ENCODE data around the gene SUDS3.

SUDS3 gene

GRCh38 chr12:118368821-118369220 lies 7.5 kb upstream of the SUDS3 start:
- peaks cover 0 to 8% of the 10 kb centered on the region in 2 donors for H3K4me1 ChIP-seq (ENCODE audit: control insufficient read depth in 2 of 2, insufficient read depth in 1 of 2, low read depth in 1 of 2, low read length in 2 of 2)
- H3K4me3 ChIP-seq (ENCODE audit: low read length in 2 of 2) = no peak overlapping the region
- no CpG with 5 or more reads among the region's 4 CpGs for WGBS, 2 donors (ENCODE audit: extremely low coverage in 2 of 2, insufficient read length in 2 of 2, insufficient replicate concordance in 1 of 2)
- H2AFZ ChIP-seq (ENCODE audit: low read length) = no peak overlapping the region
- no peak overlapping the region for H2AK5ac ChIP-seq (ENCODE audit: low read depth, low read length)
- no peaks in the 10 kb centered on the region for H3K9me3 ChIP-seq (replicated peaks in 1 of 2; ENCODE audit: control insufficient read depth in 2 of 2, insufficient read depth in 1 of 2, low read depth in 1 of 2, low read length in 2 of 2)
- no peak overlapping the region for H3K9ac ChIP-seq (ENCODE audit: low read depth, low read length, poor library complexity)
- H3K14ac ChIP-seq (ENCODE audit: low read length) = no peak overlapping the region
- no peak overlapping the region for H3K27ac ChIP-seq (replicated peaks; ENCODE audit: low read length)
- DNase-seq (ENCODE audit: low spot score) = no peak
- no peak overlapping the region for H4K8ac ChIP-seq (ENCODE audit: low read depth, low read length)
- no peak overlapping the region for H3K18ac ChIP-seq (ENCODE audit: low read length)
- H2BK120ac ChIP-seq (ENCODE audit: low read depth, low read length) = no peak overlapping the region
- H3K23ac ChIP-seq (ENCODE audit: low read depth, low read length, poor library complexity) = no peak overlapping the region
- H3K4me2 ChIP-seq (ENCODE audit: insufficient read depth, low read length, poor library complexity, severe bottlenecking) = no peak overlapping the region
- no peak overlapping the region for H2BK15ac ChIP-seq (ENCODE audit: low read length)
- H2BK12ac ChIP-seq (ENCODE audit: low read length) = no peak overlapping the region
- no peaks in the 10 kb centered on the region for H3K36me3 ChIP-seq (replicated peaks in 1 of 2; ENCODE audit: control insufficient read depth in 2 of 2, insufficient read depth in 2 of 2, low read length in 2 of 2)
- H4K91ac ChIP-seq (ENCODE audit: low read depth, low read length, poor library complexity) = no peak overlapping the region
- H3K27me3 ChIP-seq (ENCODE audit: control insufficient read depth in 3 of 3, insufficient read depth in 3 of 3, low read depth in 1 of 3, low read length in 3 of 3) = peaks cover 8 to 28% (median 19%) of the 10 kb centered on the region in 3 experiments
- no peaks in the 10 kb centered on the region for H3K79me1 ChIP-seq (ENCODE audit: low read depth, low read length)
- no peak overlapping the region for H2BK5ac ChIP-seq (ENCODE audit: low read length)
- no peak overlapping the region for H3K4ac ChIP-seq (ENCODE audit: low read length)

GRCh38 chr12:118370601-118371000 lies 5.8 kb upstream of the SUDS3 start:
- Histone ChIP-seq H3K9me3 (replicated peaks in 1 of 2; ENCODE audit: control insufficient read depth in 2 of 2, insufficient read depth in 1 of 2, low read depth in 1 of 2, low read length in 2 of 2) (no peaks in the 10 kb centered on the region), H3K9ac (ENCODE audit: low read depth, low read length, poor library complexity) (no peak overlapping the region), H3K4ac (ENCODE audit: low read length) (no peak overlapping the region), H2BK5ac (ENCODE audit: low read length) (no peak overlapping the region), H2AK5ac (ENCODE audit: low read depth, low read length) (no peak overlapping the region), H3K79me1 (ENCODE audit: low read depth, low read length) (no peaks in the 10 kb centered on the region), H2AFZ (ENCODE audit: low read length) (peak overlapping the region; percentile 99), H3K4me1 (ENCODE audit: control insufficient read depth in 2 of 2, insufficient read depth in 1 of 2, low read depth in 1 of 2, low read length in 2 of 2) (peaks cover 0 to 8% of the 10 kb centered on the region in 2 donors), H4K91ac (ENCODE audit: low read depth, low read length, poor library complexity) (no peak overlapping the region), H3K36me3 (replicated peaks in 1 of 2; ENCODE audit: control insufficient read depth in 2 of 2, insufficient read depth in 2 of 2, low read length in 2 of 2) (no peaks in the 10 kb centered on the region), H3K23ac (ENCODE audit: low read depth, low read length, poor library complexity) (no peak overlapping the region), H3K27me3 (ENCODE audit: control insufficient read depth in 3 of 3, insufficient read depth in 3 of 3, low read depth in 1 of 3, low read length in 3 of 3) (peaks cover 8 to 28% (median 19%) of the 10 kb centered on the region in 3 experiments), H3K4me2 (ENCODE audit: insufficient read depth, low read length, poor library complexity, severe bottlenecking) (no peak overlapping the region), H2BK120ac (ENCODE audit: low read depth, low read length) (no peak overlapping the region), H2BK15ac (ENCODE audit: low read length) (no peak overlapping the region), H3K14ac (ENCODE audit: low read length) (no peak overlapping the region), H3K4me3 (ENCODE audit: low read length in 2 of 2) (no peak overlapping the region), H2BK12ac (ENCODE audit: low read length) (no peak overlapping the region), H3K18ac (ENCODE audit: low read length) (no peak overlapping the region), H4K8ac (ENCODE audit: low read depth, low read length) (no peak overlapping the region), H3K27ac (replicated peaks; ENCODE audit: low read length) (no peak overlapping the region)
- no peak for DNase-seq (ENCODE audit: low spot score)
- WGBS, 2 donors (ENCODE audit: extremely low coverage in 2 of 2, insufficient read length in 2 of 2, insufficient replicate concordance in 1 of 2) = no CpG with 5 or more reads among the region's 3 CpGs

GRCh38 chr12:118371321-118372282 lies 4.8 kb upstream of the SUDS3 start:
- Histone ChIP-seq H2BK12ac (ENCODE audit: low read length) (no peak overlapping the region), H3K18ac (ENCODE audit: low read length) (peak overlapping the region; percentile 48), H3K9me3 (replicated peaks in 1 of 2; ENCODE audit: control insufficient read depth in 2 of 2, insufficient read depth in 1 of 2, low read depth in 1 of 2, low read length in 2 of 2) (no peaks in the 10 kb centered on the region), H2BK5ac (ENCODE audit: low read length) (no peak overlapping the region), H3K14ac (ENCODE audit: low read length) (peak overlapping the region; percentile 89), H3K27me3 (ENCODE audit: control insufficient read depth in 3 of 3, insufficient read depth in 3 of 3, low read depth in 1 of 3, low read length in 3 of 3) (peaks cover 8 to 28% (median 19%) of the 10 kb centered on the region in 3 experiments), H3K4me1 (ENCODE audit: control insufficient read depth in 2 of 2, insufficient read depth in 1 of 2, low read depth in 1 of 2, low read length in 2 of 2) (peaks cover 1 to 8% of the 10 kb centered on the region in 2 donors), H4K91ac (ENCODE audit: low read depth, low read length, poor library complexity) (no peak overlapping the region), H3K23ac (ENCODE audit: low read depth, low read length, poor library complexity) (peak overlapping the region; percentile 80), H2BK120ac (ENCODE audit: low read depth, low read length) (peak overlapping the region; percentile 72), H2AK5ac (ENCODE audit: low read depth, low read length) (no peak overlapping the region), H2AFZ (ENCODE audit: low read length) (peak overlapping the region; percentile 99), H4K8ac (ENCODE audit: low read depth, low read length) (no peak overlapping the region), H3K4ac (ENCODE audit: low read length) (no peak overlapping the region), H3K36me3 (replicated peaks in 1 of 2; ENCODE audit: control insufficient read depth in 2 of 2, insufficient read depth in 2 of 2, low read length in 2 of 2) (no peaks in the 10 kb centered on the region), H3K9ac (ENCODE audit: low read depth, low read length, poor library complexity) (no peak overlapping the region), H3K27ac (replicated peaks; ENCODE audit: low read length) (no peak overlapping the region), H3K79me1 (ENCODE audit: low read depth, low read length) (peaks cover 3% of the 10 kb centered on the region), H3K4me3 (ENCODE audit: low read length in 2 of 2) (peak overlapping the region; percentile 78 to 90), H3K4me2 (ENCODE audit: insufficient read depth, low read length, poor library complexity, severe bottlenecking) (peak overlapping the region; percentile 100), H2BK15ac (ENCODE audit: low read length) (no peak overlapping the region)
- DNase-seq (ENCODE audit: low spot score) = peak; percentile 21
- WGBS, 2 donors (ENCODE audit: extremely low coverage in 2 of 2, insufficient read length in 2 of 2, insufficient replicate concordance in 1 of 2) = no CpG with 5 or more reads among the region's 60 CpGs
